T-helper 1 cell treated with Interleukin-12 subunit alpha and Interleukin-12 subunit beta and Interleukin-4 antibody, amounts not matched to agents 30 μg/mL and 1 μg/mL, for 36 hours (primary cell): ENCODE measurements around the gene FAM217A.
A peak's percentile ranks its signal among the peaks of the same experiment; 100 is the strongest.

ENCODE experiments used
- H3K27ac Mint-ChIP-seq: one replicate; pipeline ENCODE4 v1.8.0; 2021; ENCODE audit warnings: mild to moderate bottlenecking, mixed read lengths
- H3K27me3 Mint-ChIP-seq: one replicate; pipeline ENCODE4 v1.8.0; 2021; ENCODE audit warnings: low read depth, mixed read lengths
- H3K36me3 Mint-ChIP-seq: one replicate; pipeline ENCODE4 v1.8.0; 2021; ENCODE audit warnings: low read depth, mixed read lengths
- H3K4me1 Mint-ChIP-seq: one replicate; pipeline ENCODE4 v1.8.0; 2021; ENCODE audit warnings: low read depth, mixed read lengths
- H3K4me3 Mint-ChIP-seq: one replicate; pipeline ENCODE4 v1.8.0; 2021; ENCODE audit warnings: mild to moderate bottlenecking, moderate library complexity, mixed read lengths
- H3K9me3 Mint-ChIP-seq: one replicate; pipeline ENCODE4 v1.8.0; 2021; ENCODE audit warnings: mixed read lengths

The FAM217A gene

GRCh38 chr6:4066029-4066755 is 12.7 kb downstream of the FAM217A start:
- no peak overlapping the region for H3K4me3 Mint-ChIP-seq
- H3K36me3 Mint-ChIP-seq = peaks cover 38% of the 10 kb centered on the region
- no peak overlapping the region for H3K27ac Mint-ChIP-seq
- no peaks in the 10 kb centered on the region for H3K9me3 Mint-ChIP-seq
- H3K4me1 Mint-ChIP-seq = peaks cover 3% of the 10 kb centered on the region
- H3K27me3 Mint-ChIP-seq = peaks cover 7% of the 10 kb centered on the region

GRCh38 chr6:4059115-4059777 is 19.7 kb downstream of the FAM217A start:
- H3K9me3 Mint-ChIP-seq = no peaks in the 10 kb centered on the region
- H3K4me1 Mint-ChIP-seq = peaks cover 27% of the 10 kb centered on the region
- peaks cover 60% of the 10 kb centered on the region for H3K36me3 Mint-ChIP-seq
- peak overlapping the region; percentile 95 for H3K27ac Mint-ChIP-seq
- peak overlapping the region; percentile 72 for H3K4me3 Mint-ChIP-seq
- H3K27me3 Mint-ChIP-seq = no peaks in the 10 kb centered on the region

- peaks cover 26% of the 10 kb centered on the region for H3K4me1 Mint-ChIP-seq
- H3K27me3 Mint-ChIP-seq = no peaks in the 10 kb centered on the region
- no peaks in the 10 kb centered on the region for H3K9me3 Mint-ChIP-seq
- peak overlapping the region; percentile 8 for H3K27ac Mint-ChIP-seq
- peaks cover 51% of the 10 kb centered on the region for H3K36me3 Mint-ChIP-seq
- no peak overlapping the region for H3K4me3 Mint-ChIP-seq
Observed at GRCh38 chr6:4057036-4057435, 21.9 kb downstream of the FAM217A start.

GRCh38 chr6:4055420-4056041 is 23.4 kb downstream of the FAM217A start:
- Mint-ChIP-seq H3K9me3 (no peaks in the 10 kb centered on the region), H3K4me3 (no peak overlapping the region), H3K27me3 (no peaks in the 10 kb centered on the region), H3K36me3 (peaks cover 49% of the 10 kb centered on the region), H3K4me1 (peaks cover 21% of the 10 kb centered on the region), H3K27ac (peak overlapping the region; percentile 68)

GRCh38 chr6:4049246-4049645 is 29.7 kb downstream of the FAM217A start:
- no peaks in the 10 kb centered on the region for H3K27me3 Mint-ChIP-seq
- H3K36me3 Mint-ChIP-seq = peaks cover 42% of the 10 kb centered on the region
- H3K4me1 Mint-ChIP-seq = peaks cover 7% of the 10 kb centered on the region
- H3K27ac Mint-ChIP-seq = no peak overlapping the region
- no peaks in the 10 kb centered on the region for H3K9me3 Mint-ChIP-seq
- no peak overlapping the region for H3K4me3 Mint-ChIP-seq

GRCh38 chr6:4041480-4041879 is 37.5 kb downstream of the FAM217A start:
- no peaks in the 10 kb centered on the region for H3K27me3 Mint-ChIP-seq
- H3K4me3 Mint-ChIP-seq = no peak overlapping the region
- peaks cover 56% of the 10 kb centered on the region for H3K36me3 Mint-ChIP-seq
- H3K4me1 Mint-ChIP-seq = peaks cover 23% of the 10 kb centered on the region
- H3K27ac Mint-ChIP-seq = no peak overlapping the region
- H3K9me3 Mint-ChIP-seq = no peaks in the 10 kb centered on the region

- Mint-ChIP-seq H3K27ac (no peak overlapping the region), H3K27me3 (no peaks in the 10 kb centered on the region), H3K9me3 (no peaks in the 10 kb centered on the region), H3K4me3 (no peak overlapping the region), H3K4me1 (peaks cover 22% of the 10 kb centered on the region), H3K36me3 (peaks cover 57% of the 10 kb centered on the region)
Observed at GRCh38 chr6:4039348-4039747, 39.6 kb downstream of the FAM217A start.

- Mint-ChIP-seq H3K9me3 (no peaks in the 10 kb centered on the region), H3K27ac (no peak overlapping the region), H3K4me1 (peaks cover 41% of the 10 kb centered on the region), H3K27me3 (no peaks in the 10 kb centered on the region), H3K36me3 (peaks cover 54% of the 10 kb centered on the region), H3K4me3 (no peak overlapping the region)
Observed at GRCh38 chr6:4036581-4036980, 42.4 kb downstream of the FAM217A start.

GRCh38 chr6:4032475-4032874 is 46.5 kb downstream of the FAM217A start:
- no peak overlapping the region for H3K27ac Mint-ChIP-seq
- no peaks in the 10 kb centered on the region for H3K27me3 Mint-ChIP-seq
- H3K4me3 Mint-ChIP-seq = no peak overlapping the region
- H3K9me3 Mint-ChIP-seq = no peaks in the 10 kb centered on the region
- peaks cover 47% of the 10 kb centered on the region for H3K36me3 Mint-ChIP-seq
- H3K4me1 Mint-ChIP-seq = peaks cover 57% of the 10 kb centered on the region

GRCh38 chr6:4031442-4031841 is 47.5 kb downstream of the FAM217A start:
- Mint-ChIP-seq H3K4me1 (peaks cover 61% of the 10 kb centered on the region), H3K4me3 (no peak overlapping the region), H3K27me3 (no peaks in the 10 kb centered on the region), H3K27ac (peak overlapping the region; percentile 22), H3K9me3 (no peaks in the 10 kb centered on the region), H3K36me3 (peaks cover 51% of the 10 kb centered on the region)

- Mint-ChIP-seq H3K27ac (peak overlapping the region; percentile 21), H3K4me3 (no peak overlapping the region), H3K9me3 (no peaks in the 10 kb centered on the region), H3K4me1 (peaks cover 61% of the 10 kb centered on the region), H3K36me3 (peaks cover 49% of the 10 kb centered on the region), H3K27me3 (no peaks in the 10 kb centered on the region)
Observed at GRCh38 chr6:4030669-4031068, 48.3 kb downstream of the FAM217A start.

- Mint-ChIP-seq H3K27ac (peak overlapping the region; percentile 55), H3K4me3 (no peak overlapping the region), H3K27me3 (no peaks in the 10 kb centered on the region), H3K9me3 (no peaks in the 10 kb centered on the region), H3K4me1 (peaks cover 65% of the 10 kb centered on the region), H3K36me3 (peaks cover 45% of the 10 kb centered on the region)
Observed at GRCh38 chr6:4029687-4030086, 49.2 kb downstream of the FAM217A start.

- Mint-ChIP-seq H3K27ac (no peak overlapping the region), H3K4me3 (no peak overlapping the region), H3K9me3 (no peaks in the 10 kb centered on the region), H3K4me1 (peaks cover 65% of the 10 kb centered on the region), H3K27me3 (no peaks in the 10 kb centered on the region), H3K36me3 (peaks cover 49% of the 10 kb centered on the region)
Observed at GRCh38 chr6:4028051-4028450, 50.9 kb downstream of the FAM217A start.

- Mint-ChIP-seq H3K36me3 (peaks cover 36% of the 10 kb centered on the region), H3K9me3 (no peaks in the 10 kb centered on the region), H3K4me1 (peaks cover 54% of the 10 kb centered on the region), H3K4me3 (no peak overlapping the region), H3K27me3 (no peaks in the 10 kb centered on the region), H3K27ac (no peak overlapping the region)
Observed at GRCh38 chr6:4025681-4026080, 53.3 kb downstream of the FAM217A start.

GRCh38 chr6:4023240-4023639 is 55.7 kb downstream of the FAM217A start:
- Mint-ChIP-seq H3K36me3 (peaks cover 26% of the 10 kb centered on the region), H3K27ac (peak overlapping the region; percentile 84), H3K4me3 (peak overlapping the region; percentile 91), H3K27me3 (no peaks in the 10 kb centered on the region), H3K4me1 (peaks cover 54% of the 10 kb centered on the region), H3K9me3 (no peaks in the 10 kb centered on the region)
